Lower lobe of right lung (tissue), 2 donors: ENCODE results near the gene TREML2. TPM values are rescaled to one million over a fixed set of nuclear protein-coding genes. Genes with fewer than 3 reads are reported as not detected.

ENCODE experiments used
- ATAC-seq, 2 donors: fragments of 200-7000 bp; cut with Tn5 transposase; one replicate each; pipeline ENCODE4 v1.9.1; 2020 to 2022; ENCODE audit warnings: mild to moderate bottlenecking in 2 of 2, moderate library complexity in 2 of 2
- DNase-seq: peaks from one replicate; pipeline ENCODE4 v3.0.0-alpha.2; 2020
- H3K27ac ChIP-seq: fragments of 200-600 bp; one replicate; pipeline ENCODE4 v1.8.0; 2022
- H3K27me3 ChIP-seq: fragments of 200-600 bp; one replicate; pipeline ENCODE4 v1.8.0; 2022; ENCODE audit warnings: low read depth
- H3K36me3 ChIP-seq: fragments of 200-600 bp; one replicate; pipeline ENCODE4 v1.8.0; 2022; ENCODE audit warnings: mild to moderate bottlenecking
- H3K4me1 ChIP-seq: fragments of 200-600 bp; one replicate; pipeline ENCODE4 v1.8.0; 2022
- H3K4me3 ChIP-seq: fragments of 200-600 bp; one replicate; pipeline ENCODE4 v1.8.0; 2022; ENCODE audit warnings: mild to moderate bottlenecking
- H3K9me3 ChIP-seq: fragments of 200-600 bp; one replicate; pipeline ENCODE4 v1.8.0; 2022
- intact Hi-C: fragments of 100-400 bp; cut with DNase I; formaldehyde crosslinking; loops from one replicate; pipeline ENCODE4 v1.11.0; 2022
- total RNA-seq: library from RNA; stranded (reverse); fragmentation: NEBNext Ultra II Directional; extraction: Animal tissue kit (Norgen Biotek cat#: 25700); gene quantifications from one replicate; pipeline ENCODE4 v1.2.1, GENCODE V29; 2021
- TF ChIP-seq, protein P1 (sequence below): fragments of 200-600 bp; IDR thresholded peaks from one replicate; pipeline ENCODE4 v1.8.0; 2022; ENCODE audit warnings: antibody characterized with exemption, mild to moderate bottlenecking
- donor health status: DM: no; HTN: yes; CAD: no; lungs with severe emphysema.

The TREML2 gene
- total RNA-seq, 1 donor from 2014 or later, result 1.4 TPM

DNA sequence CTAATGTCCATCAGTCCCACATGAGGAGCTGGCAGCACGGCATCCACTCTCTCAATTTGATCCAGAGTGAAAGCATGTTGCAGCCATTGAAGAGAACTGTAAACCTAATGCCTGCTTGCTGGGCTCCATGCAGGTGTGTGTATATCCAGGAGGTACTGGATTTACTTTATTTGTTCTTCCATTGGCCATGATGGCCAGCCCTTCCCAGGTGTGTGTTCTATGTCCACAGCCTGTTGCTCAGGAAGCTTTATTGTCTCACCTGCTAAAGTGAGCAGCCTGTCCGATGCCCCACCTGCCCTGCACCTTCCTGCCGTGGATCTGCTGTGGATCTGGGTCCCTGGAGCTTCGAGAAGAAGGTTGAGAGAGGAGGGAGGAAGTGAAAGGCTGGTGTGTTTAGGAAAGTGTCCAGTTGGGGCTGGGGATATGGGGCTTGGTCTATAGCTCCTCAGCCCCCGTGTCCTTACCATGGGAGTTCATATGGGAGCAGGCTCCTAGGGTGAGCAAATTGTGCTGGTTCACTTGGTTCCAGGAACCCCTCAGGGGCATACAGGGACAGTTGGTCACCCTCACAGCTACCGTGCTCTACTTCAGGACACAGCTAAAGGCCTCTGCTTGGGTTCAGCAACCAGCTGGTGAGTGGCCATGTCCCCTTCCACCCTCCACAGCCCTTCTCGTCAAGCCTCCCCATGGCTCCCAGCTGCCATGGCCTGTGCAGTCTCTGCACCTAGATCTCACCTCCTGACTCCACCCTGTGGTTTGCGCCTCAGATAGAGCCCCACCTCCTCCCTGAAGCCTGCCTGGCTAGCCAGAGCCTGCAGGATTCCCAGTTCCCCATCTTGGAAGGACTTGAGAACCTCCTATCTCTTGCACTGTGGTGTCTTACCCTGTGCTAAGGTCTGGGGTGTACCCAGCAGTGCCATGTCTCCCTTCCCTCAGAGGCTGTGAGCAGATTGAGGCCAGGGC is 12.7 kb downstream of the TREML2 start:
- TF ChIP-seq, protein P1, sequence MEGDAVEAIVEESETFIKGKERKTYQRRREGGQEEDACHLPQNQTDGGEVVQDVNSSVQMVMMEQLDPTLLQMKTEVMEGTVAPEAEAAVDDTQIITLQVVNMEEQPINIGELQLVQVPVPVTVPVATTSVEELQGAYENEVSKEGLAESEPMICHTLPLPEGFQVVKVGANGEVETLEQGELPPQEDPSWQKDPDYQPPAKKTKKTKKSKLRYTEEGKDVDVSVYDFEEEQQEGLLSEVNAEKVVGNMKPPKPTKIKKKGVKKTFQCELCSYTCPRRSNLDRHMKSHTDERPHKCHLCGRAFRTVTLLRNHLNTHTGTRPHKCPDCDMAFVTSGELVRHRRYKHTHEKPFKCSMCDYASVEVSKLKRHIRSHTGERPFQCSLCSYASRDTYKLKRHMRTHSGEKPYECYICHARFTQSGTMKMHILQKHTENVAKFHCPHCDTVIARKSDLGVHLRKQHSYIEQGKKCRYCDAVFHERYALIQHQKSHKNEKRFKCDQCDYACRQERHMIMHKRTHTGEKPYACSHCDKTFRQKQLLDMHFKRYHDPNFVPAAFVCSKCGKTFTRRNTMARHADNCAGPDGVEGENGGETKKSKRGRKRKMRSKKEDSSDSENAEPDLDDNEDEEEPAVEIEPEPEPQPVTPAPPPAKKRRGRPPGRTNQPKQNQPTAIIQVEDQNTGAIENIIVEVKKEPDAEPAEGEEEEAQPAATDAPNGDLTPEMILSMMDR, result no peak
- Histone ChIP-seq H3K27ac (no peak overlapping the region), H3K9me3 (peaks cover 5% of the 10 kb centered on the region), H3K4me3 (no peak overlapping the region), H3K4me1 (no peaks in the 10 kb centered on the region), H3K36me3 (no peaks in the 10 kb centered on the region), H3K27me3 (peaks cover 8% of the 10 kb centered on the region)
- intact Hi-C loops, result no loop called here
- ATAC-seq (no peak), DNase-seq (no peak)

DNA sequence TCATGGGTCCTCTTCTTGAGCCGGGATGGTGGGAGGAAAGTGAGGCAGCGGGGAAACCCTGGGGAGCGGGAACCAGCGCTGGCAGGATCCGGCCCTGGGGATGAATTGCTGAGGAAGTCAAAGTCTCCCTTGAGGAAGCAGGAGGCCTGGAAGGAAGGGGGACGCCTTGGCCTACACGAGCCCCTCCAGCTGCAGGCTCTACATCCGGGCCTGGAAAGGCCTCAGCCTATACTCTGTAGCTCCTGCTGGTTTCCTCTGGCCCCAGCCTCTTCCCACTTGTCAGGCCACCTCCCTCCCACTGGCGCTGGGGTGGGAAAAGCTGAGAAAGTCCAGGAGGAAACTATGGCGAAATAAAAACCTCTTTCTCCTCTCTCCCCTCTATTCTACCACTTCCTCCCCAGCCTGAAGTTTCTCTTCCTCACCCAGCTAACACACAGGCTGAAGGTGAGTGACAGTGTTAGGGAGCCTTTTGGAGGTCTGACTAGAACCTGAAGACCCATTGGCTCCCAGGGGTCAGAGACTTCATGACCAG is 14.9 kb downstream of the TREML2 start:
- Histone ChIP-seq H3K9me3 (peaks cover 5% of the 10 kb centered on the region), H3K27ac (no peak overlapping the region), H3K36me3 (no peaks in the 10 kb centered on the region), H3K27me3 (peaks cover 12% of the 10 kb centered on the region), H3K4me3 (no peak overlapping the region), H3K4me1 (peaks cover 8% of the 10 kb centered on the region)
- TF ChIP-seq, protein P1, result no peak
- DNase-seq, result no peak
- intact Hi-C loops, result no loop called here
- no peak for ATAC-seq

DNA sequence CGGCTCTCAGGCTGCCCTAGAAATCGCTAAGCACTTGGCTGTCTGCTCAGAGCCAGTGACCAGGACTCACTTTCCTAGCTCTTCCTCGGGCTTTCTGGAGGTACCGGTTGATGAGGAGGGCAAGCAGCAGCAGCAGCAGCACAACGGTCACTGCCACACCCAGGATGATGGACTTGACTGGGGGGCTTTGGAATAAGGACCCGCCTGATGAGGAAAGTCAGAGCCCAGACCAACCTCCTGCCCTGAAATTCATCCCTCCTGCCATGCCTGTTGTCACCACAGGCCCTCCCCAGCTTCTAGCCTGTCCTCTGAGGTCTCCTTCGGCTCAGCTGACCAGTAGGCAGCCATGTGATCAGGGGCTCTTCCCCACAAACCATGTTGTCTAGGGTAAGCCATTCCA is 16.2 kb downstream of the TREML2 start:
- no peak for ATAC-seq
- Histone ChIP-seq H3K4me1 (peaks cover 8% of the 10 kb centered on the region), H3K4me3 (no peak overlapping the region), H3K36me3 (no peaks in the 10 kb centered on the region), H3K9me3 (peaks cover under 1% of the 10 kb centered on the region), H3K27me3 (peaks cover 22% of the 10 kb centered on the region), H3K27ac (no peak overlapping the region)
- intact Hi-C loops, result no loop called here
- DNase-seq, result no peak
- TF ChIP-seq, protein P1, result no peak

DNA sequence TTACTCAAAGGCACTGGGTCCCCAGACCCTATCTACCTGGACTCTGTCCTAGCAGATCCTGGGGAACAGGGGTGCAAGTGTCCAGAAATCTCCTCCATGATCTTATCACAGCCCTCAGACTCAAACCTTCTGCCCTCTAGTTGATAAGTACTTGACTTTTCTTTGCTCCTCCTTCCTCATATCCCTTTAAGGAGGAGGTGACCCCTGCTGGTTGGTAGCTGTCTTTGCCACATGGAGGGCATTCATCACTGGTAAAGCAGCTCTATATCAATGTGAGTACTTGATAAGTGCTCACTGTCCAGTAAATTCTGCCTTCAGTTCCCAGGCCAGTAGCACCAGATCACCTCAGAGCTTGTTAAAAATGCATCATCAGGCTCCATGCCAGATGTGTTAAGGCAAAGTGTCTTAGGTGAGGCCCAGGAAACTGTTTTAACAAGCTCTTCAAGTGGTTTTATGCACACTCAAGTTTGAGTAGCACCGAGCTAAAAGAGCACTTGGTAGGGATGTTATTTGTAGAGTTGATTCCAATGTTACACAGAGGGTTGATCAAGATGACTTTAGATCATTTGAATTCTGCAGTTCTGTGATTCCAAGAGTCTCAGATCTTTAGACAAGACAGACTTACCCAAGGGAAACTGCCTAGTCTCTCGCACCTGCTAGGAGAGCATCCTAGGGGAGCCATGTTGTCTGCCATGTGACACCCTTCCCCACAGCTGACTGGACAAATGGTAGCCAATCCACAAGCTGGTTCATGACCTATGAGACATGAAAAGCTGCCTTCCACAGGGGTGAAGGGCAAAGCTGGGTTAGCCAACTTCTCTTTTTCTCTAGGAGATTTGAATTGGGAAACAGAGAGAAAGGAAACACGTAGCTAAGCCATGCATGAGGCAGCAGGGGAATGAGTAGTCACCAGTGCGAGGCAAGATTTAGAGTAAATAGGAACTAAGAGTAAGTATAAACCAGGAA is 18.6 kb downstream of the TREML2 start:
- Histone ChIP-seq H3K9me3 (no peaks in the 10 kb centered on the region), H3K4me1 (peaks cover 8% of the 10 kb centered on the region), H3K36me3 (no peaks in the 10 kb centered on the region), H3K27me3 (peaks cover 25% of the 10 kb centered on the region), H3K27ac (peak overlapping the region; percentile 67), H3K4me3 (no peak overlapping the region)
- DNase-seq (no peak), ATAC-seq (peak; percentile 84 to 89)
- intact Hi-C loops, result no loop called here
- TF ChIP-seq, protein P1, result peak; percentile 55

DNA sequence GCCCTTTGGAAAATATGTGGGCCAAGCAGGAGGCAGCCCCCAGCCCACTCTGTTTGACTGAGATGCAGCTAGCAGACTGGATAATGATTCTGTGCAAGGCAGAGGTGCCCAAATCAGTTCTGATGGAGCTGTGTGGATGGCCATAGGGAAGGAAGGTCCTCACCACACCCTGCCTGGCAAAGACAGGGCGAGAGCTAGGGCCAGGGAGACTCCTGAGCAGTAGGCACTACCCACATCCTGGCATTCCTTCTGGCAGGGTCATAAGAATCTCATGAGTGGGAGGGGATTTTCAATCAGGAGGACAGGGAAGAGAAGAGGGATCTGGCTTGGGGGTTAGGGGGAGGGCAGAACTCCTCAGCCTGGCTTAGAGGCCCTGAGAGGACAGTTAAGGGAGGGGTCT is 19.4 kb downstream of the TREML2 start:
- ATAC-seq (no peak), DNase-seq (no peak)
- H3K27ac ChIP-seq, result no peak overlapping the region
- no peak overlapping the region for H3K4me3 ChIP-seq
- H3K36me3 ChIP-seq, result no peaks in the 10 kb centered on the region
- TF ChIP-seq, protein P1, result no peak
- peaks cover 20% of the 10 kb centered on the region for H3K27me3 ChIP-seq
- peaks cover 8% of the 10 kb centered on the region for H3K4me1 ChIP-seq
- H3K9me3 ChIP-seq, result no peaks in the 10 kb centered on the region
- intact Hi-C loops, result no loop called here
